Astrocyte (in vitro differentiated cells and primary cell): ENCODE data around the gene TH. TPM values are rescaled to one million over a fixed set of nuclear protein-coding genes. Genes with fewer than 3 reads are reported as not detected.

Experiments used
- DNase-seq: peaks from one replicate; pipeline ENCODE4 v3.0.0-alpha.2; 2010; ENCODE audit warnings: low read depth
- FAIRE-seq: peaks from 2 replicates; lab custom pipeline; 2011; peaks lifted over from hg19 to GRCh38; lab: Jason Lieb, UNC
- H2AFZ ChIP-seq: 2 replicates; pipeline ENCODE4 v1.6.0; 2012; ENCODE audit warnings: low read depth, low read length, inconsistent platforms
- H3K27ac ChIP-seq: 2 replicates; pipeline ENCODE4 v1.5.1; 2011; ENCODE audit warnings: low read depth, low read length, inconsistent platforms
- H3K27me3 ChIP-seq: 2 replicates; pipeline ENCODE4 v1.6.0; 2011; ENCODE audit warnings: low read length, inconsistent platforms; ENCODE audit not compliant: insufficient read depth
- H3K36me3 ChIP-seq: 2 replicates; pipeline ENCODE4 v1.5.1; 2011; ENCODE audit warnings: low read length, inconsistent platforms; ENCODE audit not compliant: insufficient read depth
- H3K4me1 ChIP-seq: 2 replicates; pipeline ENCODE4 v1.5.1; 2011; ENCODE audit warnings: low read length, inconsistent platforms; ENCODE audit not compliant: insufficient read depth
- H3K4me2 ChIP-seq: 2 replicates; pipeline ENCODE4 v1.6.0; 2012; ENCODE audit warnings: low read length, inconsistent platforms
- H3K4me3 ChIP-seq: 2 replicates; pipeline ENCODE4 v1.5.1; 2011; ENCODE audit warnings: low read depth, mild to moderate bottlenecking, low read length, inconsistent platforms; ENCODE audit not compliant: insufficient read depth
- H3K79me2 ChIP-seq: 2 replicates; pipeline ENCODE4 v1.6.0; 2012; ENCODE audit warnings: mild to moderate bottlenecking, low read length, inconsistent platforms; ENCODE audit not compliant: insufficient read depth
- H3K9ac ChIP-seq: 2 replicates; pipeline ENCODE4 v1.6.0; 2012; ENCODE audit warnings: mild to moderate bottlenecking, low read length, inconsistent platforms
- H3K9me3 ChIP-seq: 2 replicates; pipeline ENCODE4 v1.5.1; 2012; ENCODE audit warnings: low read depth, mild to moderate bottlenecking, low read length, inconsistent platforms; ENCODE audit not compliant: insufficient read depth
- H4K20me1 ChIP-seq: 2 replicates; pipeline ENCODE4 v1.6.0; 2012; ENCODE audit warnings: low read length, inconsistent platforms; ENCODE audit not compliant: insufficient read depth
- H3K27ac Mint-ChIP-seq: one replicate; pipeline ENCODE4 v1.8.0; 2021; ENCODE audit warnings: mild to moderate bottlenecking, mixed read lengths; ENCODE audit not compliant: unreplicated experiment
- H3K27me3 Mint-ChIP-seq: one replicate; pipeline ENCODE4 v1.8.0; 2021; ENCODE audit warnings: low read depth, mixed read lengths; ENCODE audit not compliant: unreplicated experiment
- H3K36me3 Mint-ChIP-seq: one replicate; pipeline ENCODE4 v1.8.0; 2021; ENCODE audit warnings: low read depth, mixed read lengths; ENCODE audit not compliant: unreplicated experiment
- H3K4me1 Mint-ChIP-seq: one replicate; pipeline ENCODE4 v1.8.0; 2021; ENCODE audit warnings: low read depth, mixed read lengths; ENCODE audit not compliant: unreplicated experiment
- H3K4me3 Mint-ChIP-seq: one replicate; pipeline ENCODE4 v1.8.0; 2021; ENCODE audit warnings: mild to moderate bottlenecking, moderate library complexity, mixed read lengths; ENCODE audit not compliant: unreplicated experiment
- H3K9me3 Mint-ChIP-seq: one replicate; pipeline ENCODE4 v1.8.0; 2021; ENCODE audit warnings: mild to moderate bottlenecking, mixed read lengths; ENCODE audit not compliant: unreplicated experiment
- EZH2 ChIP-seq: IDR thresholded peaks from 2 replicates; pipeline ENCODE4 v1.6.1; 2012; ENCODE audit warnings: mild to moderate bottlenecking, low read length, inconsistent platforms; ENCODE audit not compliant: insufficient read depth
- total RNA-seq: library from RNA; stranded (reverse); gene quantifications from 2 replicates; pipeline ENCODE4 v1.2.1, GENCODE V29; 2021
- TF ChIP-seq, protein P1 (sequence below): IDR thresholded peaks from 2 replicates; pipeline ENCODE4 v1.5.1; 2011; ENCODE audit warnings: low read depth, mild to moderate bottlenecking, inconsistent platforms, low read length, moderate library complexity; ENCODE audit not compliant: insufficient read depth

Gene TH
- total RNA-seq, 1 donor from 2014 or later: not detected

DNA sequence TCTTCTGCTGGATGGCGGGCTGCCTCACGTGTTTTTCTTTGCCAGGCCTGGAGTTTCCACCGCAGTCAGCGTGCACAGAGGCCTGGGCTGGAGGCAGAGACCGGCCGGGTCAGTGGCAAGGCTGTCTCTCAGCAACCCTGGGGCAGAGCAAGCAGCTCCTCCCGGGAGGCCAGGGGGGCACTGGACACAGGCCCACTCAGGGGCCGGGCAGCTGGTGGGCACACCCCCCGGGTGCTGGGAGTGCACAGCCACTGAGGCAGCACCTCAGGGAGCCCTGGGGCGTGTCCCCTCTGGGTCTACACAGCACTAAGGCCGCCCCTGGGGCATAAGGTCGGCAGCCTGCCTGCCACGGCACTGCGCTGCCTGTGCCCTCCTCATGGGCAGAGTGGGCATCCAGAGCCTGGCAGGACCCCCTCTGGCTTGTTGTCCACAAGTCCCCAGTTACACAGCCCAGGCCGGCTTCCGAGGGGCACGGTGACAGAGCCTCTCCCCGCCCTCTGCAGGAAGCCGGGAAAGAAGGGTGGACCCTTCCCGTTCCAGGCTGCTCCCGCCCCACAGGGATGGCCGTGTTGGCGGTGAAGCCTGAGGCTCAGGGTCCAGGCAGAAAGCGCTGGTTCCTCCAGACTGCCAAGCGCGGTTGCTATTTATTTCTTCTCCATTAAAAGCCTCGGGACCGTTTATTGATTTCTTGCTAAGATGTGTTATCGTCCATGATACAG is 18.5 kb upstream of the TH start:
- Histone ChIP-seq H4K20me1 (peaks cover 4% of the 10 kb centered on the region), H2AFZ (no peak overlapping the region), H3K36me3 (no peaks in the 10 kb centered on the region), H3K4me3 (no peak overlapping the region), H3K9ac (no peak overlapping the region), H3K4me1 (no peaks in the 10 kb centered on the region), H3K9me3 (peaks cover 8% of the 10 kb centered on the region), H3K4me2 (no peak overlapping the region), H3K27ac (no peak overlapping the region), H3K79me2 (no peaks in the 10 kb centered on the region), H3K27me3 (peaks cover 21% of the 10 kb centered on the region)
- peaks cover 33% of the 10 kb centered on the region for H3K27me3 Mint-ChIP-seq
- no peaks in the 10 kb centered on the region for H3K4me1 Mint-ChIP-seq
- H3K9me3 Mint-ChIP-seq: no peaks in the 10 kb centered on the region
- FAIRE-seq (no peak), DNase-seq (no peak)
- H3K36me3 Mint-ChIP-seq: no peaks in the 10 kb centered on the region
- H3K27ac Mint-ChIP-seq: no peak overlapping the region
- TF ChIP-seq, protein P1, sequence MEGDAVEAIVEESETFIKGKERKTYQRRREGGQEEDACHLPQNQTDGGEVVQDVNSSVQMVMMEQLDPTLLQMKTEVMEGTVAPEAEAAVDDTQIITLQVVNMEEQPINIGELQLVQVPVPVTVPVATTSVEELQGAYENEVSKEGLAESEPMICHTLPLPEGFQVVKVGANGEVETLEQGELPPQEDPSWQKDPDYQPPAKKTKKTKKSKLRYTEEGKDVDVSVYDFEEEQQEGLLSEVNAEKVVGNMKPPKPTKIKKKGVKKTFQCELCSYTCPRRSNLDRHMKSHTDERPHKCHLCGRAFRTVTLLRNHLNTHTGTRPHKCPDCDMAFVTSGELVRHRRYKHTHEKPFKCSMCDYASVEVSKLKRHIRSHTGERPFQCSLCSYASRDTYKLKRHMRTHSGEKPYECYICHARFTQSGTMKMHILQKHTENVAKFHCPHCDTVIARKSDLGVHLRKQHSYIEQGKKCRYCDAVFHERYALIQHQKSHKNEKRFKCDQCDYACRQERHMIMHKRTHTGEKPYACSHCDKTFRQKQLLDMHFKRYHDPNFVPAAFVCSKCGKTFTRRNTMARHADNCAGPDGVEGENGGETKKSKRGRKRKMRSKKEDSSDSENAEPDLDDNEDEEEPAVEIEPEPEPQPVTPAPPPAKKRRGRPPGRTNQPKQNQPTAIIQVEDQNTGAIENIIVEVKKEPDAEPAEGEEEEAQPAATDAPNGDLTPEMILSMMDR: no peak
- no peak overlapping the region for H3K4me3 Mint-ChIP-seq

DNA sequence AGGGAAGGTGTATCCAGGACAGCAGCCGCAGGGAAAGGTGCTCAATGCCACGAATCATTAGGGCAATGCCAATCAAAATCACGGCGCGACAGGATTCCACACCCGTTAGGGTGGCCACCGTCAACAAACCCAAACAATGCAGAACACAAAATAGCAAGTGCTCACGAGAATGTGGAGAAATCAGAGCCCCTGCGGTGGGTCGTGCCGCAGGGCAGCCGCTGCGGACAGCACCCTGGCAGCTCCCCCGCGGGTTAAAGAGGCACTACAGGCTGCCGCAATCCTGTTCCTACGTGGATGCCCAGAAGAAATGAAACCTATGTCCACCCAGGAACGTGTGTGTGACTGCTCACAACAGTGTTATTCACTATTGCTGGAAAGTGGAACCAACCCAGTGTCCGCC is 17.1 kb upstream of the TH start:
- TF ChIP-seq, protein P1: no peak
- no peak for TF ChIP-seq EZH2
- Histone ChIP-seq H3K9ac (no peak overlapping the region), H3K9me3 (peaks cover 8% of the 10 kb centered on the region), H3K27ac (no peak overlapping the region), H3K4me2 (no peak overlapping the region), H3K27me3 (peaks cover 21% of the 10 kb centered on the region), H4K20me1 (peaks cover 4% of the 10 kb centered on the region), H3K4me1 (no peaks in the 10 kb centered on the region), H3K79me2 (no peaks in the 10 kb centered on the region), H2AFZ (no peak overlapping the region), H3K36me3 (no peaks in the 10 kb centered on the region), H3K4me3 (no peak overlapping the region)
- Mint-ChIP-seq H3K27me3 (peaks cover 39% of the 10 kb centered on the region), H3K4me1 (no peaks in the 10 kb centered on the region), H3K9me3 (peaks cover 5% of the 10 kb centered on the region), H3K36me3 (no peaks in the 10 kb centered on the region), H3K4me3 (no peak overlapping the region), H3K27ac (no peak overlapping the region)
- no peak for FAIRE-seq
- no peak for DNase-seq

DNA sequence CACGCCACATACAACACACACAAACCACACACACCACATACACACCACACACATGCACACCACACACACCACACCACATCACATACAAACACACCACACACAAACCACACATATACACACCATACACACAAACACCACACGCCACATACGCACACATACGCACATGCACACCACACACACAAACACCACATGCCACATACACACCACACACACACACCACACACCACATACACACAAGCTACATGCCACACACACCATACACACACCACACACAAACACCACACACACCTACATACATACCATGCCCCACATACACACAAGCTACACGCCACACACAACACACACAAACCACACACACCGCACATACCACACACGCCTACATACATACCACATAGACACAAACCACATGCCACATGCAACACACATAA is 15.7 kb upstream of the TH start:
- H3K4me3 Mint-ChIP-seq: no peak overlapping the region
- TF ChIP-seq, protein P1: no peak
- no peak for TF ChIP-seq EZH2
- H3K36me3 ChIP-seq: no peaks in the 10 kb centered on the region
- no peaks in the 10 kb centered on the region for H3K79me2 ChIP-seq
- no peak overlapping the region for H3K27ac ChIP-seq
- no peak overlapping the region for H3K9ac ChIP-seq
- no peaks in the 10 kb centered on the region for H3K4me1 ChIP-seq
- no peaks in the 10 kb centered on the region for H3K36me3 Mint-ChIP-seq
- H3K4me2 ChIP-seq: no peak overlapping the region
- peaks cover 8% of the 10 kb centered on the region for H3K9me3 ChIP-seq
- H4K20me1 ChIP-seq: peaks cover 4% of the 10 kb centered on the region
- no peak overlapping the region for H3K27ac Mint-ChIP-seq
- peaks cover 5% of the 10 kb centered on the region for H3K9me3 Mint-ChIP-seq
- FAIRE-seq (peak; percentile 91), DNase-seq (peak; percentile 25)
- no peak overlapping the region for H2AFZ ChIP-seq
- no peak overlapping the region for H3K4me3 ChIP-seq
- peaks cover 40% of the 10 kb centered on the region for H3K27me3 Mint-ChIP-seq
- peaks cover 21% of the 10 kb centered on the region for H3K27me3 ChIP-seq
- no peaks in the 10 kb centered on the region for H3K4me1 Mint-ChIP-seq
